Measurements from ENCODE around the gene OR8B12.
"Not testable (repeated sequence)": the region's sequence is repeated elsewhere in the genome, so short reads cannot be mapped to it uniquely, and the experiment has no call there.

Gene OR8B12

GRCh38 chr11:124533626-124534025, 9.8 kb downstream of the OR8B12 start:
- in situ Hi-C loops (cut with HindIII; ENCODE audit: low sequenced_read_pairs): no loop called here

DNA sequence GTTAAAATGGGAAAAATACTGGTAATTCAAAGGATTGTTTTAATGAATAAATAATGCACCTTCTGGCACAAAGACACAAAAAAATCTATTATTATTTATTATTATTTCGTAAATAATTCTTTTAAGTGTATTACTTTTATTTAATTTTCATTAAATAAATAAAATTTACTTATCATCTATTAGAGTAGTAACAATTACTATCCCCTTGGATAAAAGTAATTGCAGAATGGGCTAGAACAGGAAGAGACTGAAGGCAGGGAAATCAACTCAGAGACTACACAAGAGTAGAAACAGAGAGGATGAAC, 23.0 kb downstream of the OR8B12 start:
- in situ Hi-C loops (cut with HindIII; ENCODE audit: low sequenced_read_pairs): no loop called here

GRCh38 chr11:124519850-124520549, 23.5 kb downstream of the OR8B12 start:
- in situ Hi-C loops (cut with HindIII; ENCODE audit: low sequenced_read_pairs): no loop called here

DNA sequence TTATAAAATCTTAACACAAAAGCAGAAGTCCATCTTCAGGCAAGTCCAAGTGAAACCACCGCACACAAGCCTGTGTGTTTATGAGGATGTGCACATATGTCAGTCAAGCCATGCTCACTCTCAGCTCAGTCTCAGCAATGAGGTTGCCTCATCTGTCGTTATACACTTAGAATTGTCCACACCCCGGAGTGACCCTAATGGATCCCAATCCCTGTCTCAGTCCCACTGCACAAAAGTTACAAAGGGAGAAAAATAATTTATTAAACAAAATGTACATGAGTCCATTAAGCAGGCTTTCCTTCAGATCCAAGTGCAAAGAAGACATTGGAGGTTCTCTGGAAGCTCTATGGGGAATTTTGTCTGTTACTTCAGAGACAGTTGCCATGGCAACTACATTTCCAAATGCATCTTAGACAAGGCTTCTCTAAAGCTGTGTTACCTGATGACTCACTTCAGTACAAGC, 24.4 kb downstream of the OR8B12 start:
- in situ Hi-C loops (cut with HindIII; ENCODE audit: low sequenced_read_pairs): no loop called here

- in situ Hi-C loops (cut with HindIII; ENCODE audit: low sequenced_read_pairs): no loop called here
These were observed 26.1 kb downstream of the OR8B12 start for GRCh38 chr11:124517314-124517713.

- in situ Hi-C loops (cut with HindIII; ENCODE audit: low sequenced_read_pairs): not testable (repeated sequence)
These were observed 28.8 kb downstream of the OR8B12 start for GRCh38 chr11:124514675-124515074.

GRCh38 chr11:124514131-124514530, 29.3 kb downstream of the OR8B12 start:
- in situ Hi-C loops (cut with HindIII; ENCODE audit: low sequenced_read_pairs): no loop called here

GRCh38 chr11:124511745-124512144, 31.7 kb downstream of the OR8B12 start:
- in situ Hi-C loops (cut with HindIII; ENCODE audit: low sequenced_read_pairs): no loop called here

GRCh38 chr11:124510279-124510678, 33.2 kb downstream of the OR8B12 start:
- in situ Hi-C loops (cut with HindIII; ENCODE audit: low sequenced_read_pairs): no loop called here

GRCh38 chr11:124499711-124500110, 43.7 kb downstream of the OR8B12 start:
- in situ Hi-C loops (cut with HindIII; ENCODE audit: low sequenced_read_pairs): no loop called here

DNA sequence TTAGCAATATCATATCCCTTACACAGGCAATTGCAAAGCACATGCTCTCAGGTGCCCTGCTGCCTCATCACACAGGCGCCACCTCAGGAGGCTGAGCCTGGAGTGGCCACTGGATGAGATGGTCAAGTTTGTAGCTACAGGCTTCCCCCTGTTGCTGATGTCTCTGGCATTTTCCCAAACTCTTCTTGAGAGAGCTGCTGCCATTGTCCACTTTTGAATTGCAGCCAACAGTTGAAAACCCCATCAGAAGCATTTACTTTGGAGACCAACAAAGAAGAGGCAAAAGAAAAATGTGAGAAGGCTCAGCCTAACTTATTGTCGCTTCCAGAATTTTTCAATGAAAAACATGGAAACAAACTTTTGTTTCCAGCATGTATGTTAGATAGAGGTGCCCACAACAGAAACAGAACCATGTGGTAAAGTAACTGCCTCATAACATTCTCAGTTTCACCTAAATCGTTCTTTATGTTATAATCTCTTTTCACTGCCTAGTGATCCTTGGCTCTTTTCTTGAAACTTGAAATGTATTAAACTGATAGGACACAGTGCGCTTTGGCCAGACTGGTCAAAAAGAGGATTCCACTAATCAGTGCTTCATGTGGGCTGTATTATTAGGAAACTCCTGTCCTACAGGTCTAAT, 50.3 kb downstream of the OR8B12 start:
- in situ Hi-C loops (cut with HindIII; ENCODE audit: low sequenced_read_pairs): no loop called here

All from DLD1 (cell line).